ENCODE measurements around the gene EFCAB13.
A peak's percentile ranks its signal among the peaks of the same experiment; 100 is the strongest.

Gene EFCAB13

GRCh38 chr17:47279062-47279801, 44.5 kb upstream of the EFCAB13 start (continued):
- TF ChIP-seq GFI1B (tag by site-specific recombination; IDR thresholded peaks at IDR 0.05) = no peak
- TF ChIP-seq ZNF398 (tag by site-specific recombination; IDR thresholded peaks at IDR 0.05) = peak; percentile 29; the same call in 1 of the 2 replicates
- TF ChIP-seq ZNF335 (tag by site-specific recombination; conservative IDR thresholded peaks at IDR 0.05) = peak; percentile 19; the same call in 1 of the 2 replicates
- 0 out of 2 replicates have a peak, but pooled peaks have one; percentile 58 for TF ChIP-seq ZNF2 (tag by site-specific recombination; IDR thresholded peaks at IDR 0.05)
- TF ChIP-seq ZBTB6 (tag by site-specific recombination; IDR thresholded peaks at IDR 0.05) = no peak
- TF ChIP-seq ZFP41 (tag by site-specific recombination; IDR thresholded peaks at IDR 0.05; ENCODE audit: borderline replicate concordance) = no peak

GRCh38 chr17:47280072-47280811, 43.5 kb upstream of the EFCAB13 start:
- H3K4me1 ChIP-seq (ENCODE audit: control insufficient read depth, insufficient read depth, low read length) = peaks cover 31% of the 10 kb centered on the region
- no peak overlapping the region; the same call in 1 of the 2 replicates for H3K27ac ChIP-seq (ENCODE audit: extremely low read depth, low read depth, low read length)
- no peaks in the 10 kb centered on the region for H3K36me3 ChIP-seq (ENCODE audit: control insufficient read depth in 2 of 2, insufficient read depth in 1 of 2, low read length in 2 of 2)
- H3K4me3 ChIP-seq (ENCODE audit: low read depth, low read length) = no peak overlapping the region
- no peaks in the 10 kb centered on the region for H3K9me3 ChIP-seq (ENCODE audit: control insufficient read depth, insufficient read depth, low read depth, low read length)
- ChIA-PET CTCF (interaction anchor here (0.6 to 1.1 kb wide), 4 partner anchors 35 to 696 kb away, joined by 3 to 4 read pairs (median 4); no protein-coding TSS in a partner anchor), POLR2A (no interaction called here)
- no peak for TF ChIP-seq ZNF555 (tag by site-specific recombination; conservative IDR thresholded peaks at IDR 0.05)
- no peak for TF ChIP-seq ATF2 (tag by site-specific recombination; IDR thresholded peaks at IDR 0.05; ENCODE audit: low read depth)
- no peak for TF ChIP-seq ZNF544 (tag by site-specific recombination; IDR thresholded peaks at IDR 0.05)
- no peak for TF ChIP-seq ZNF560 (tag by site-specific recombination; IDR thresholded peaks at IDR 0.05; ENCODE audit: borderline replicate concordance)
- TF ChIP-seq ZNF280D (tag by site-specific recombination; IDR thresholded peaks at IDR 0.05) = no peak
- TF ChIP-seq ZNF175 (tag by site-specific recombination; IDR thresholded peaks at IDR 0.05) = no peak
- 0 out of 2 replicates have a peak, but pooled peaks have one; percentile 19 for TF ChIP-seq ZNF660 (tag by site-specific recombination; IDR thresholded peaks at IDR 0.05)
- TF ChIP-seq GLIS1 (tag by site-specific recombination; IDR thresholded peaks at IDR 0.05) = peak; percentile 99
- 0 out of 2 replicates have a peak, but pooled peaks have one; percentile 50 for TF ChIP-seq KLF8 (tag by site-specific recombination; IDR thresholded peaks at IDR 0.05)
- 0 out of 2 replicates have a peak, but pooled peaks have one; percentile 38 for TF ChIP-seq ZFP37 (tag by site-specific recombination; IDR thresholded peaks at IDR 0.05)
- no peak for TF ChIP-seq ZNF48 (tag by site-specific recombination; IDR thresholded peaks at IDR 0.05)
- 0 out of 2 replicates have a peak, but pooled peaks have one; percentile 17 for TF ChIP-seq IKZF3 (tag by site-specific recombination; IDR thresholded peaks at IDR 0.05)
- 0 out of 2 replicates have a peak, but pooled peaks have one; percentile 18 for TF ChIP-seq ZNF558 (tag by site-specific recombination; IDR thresholded peaks at IDR 0.05)
- TF ChIP-seq ZNF266 (tag by site-specific recombination; IDR thresholded peaks at IDR 0.05; ENCODE audit: low read depth) = no peak
- 0 out of 2 replicates have a peak, but pooled peaks have one; percentile 63 for TF ChIP-seq ZNF473 (tag by site-specific recombination; IDR thresholded peaks at IDR 0.05)
- TF ChIP-seq ZNF121 (tag by site-specific recombination; IDR thresholded peaks at IDR 0.05) = no peak
- no peak for TF ChIP-seq ZNF571 (tag by site-specific recombination; IDR thresholded peaks at IDR 0.05)
- peak; percentile 93 for TF ChIP-seq ZEB2 (tag by site-specific recombination; IDR thresholded peaks at IDR 0.05)
- TF ChIP-seq ZNF623 (tag by site-specific recombination; IDR thresholded peaks at IDR 0.05) = no peak
- TF ChIP-seq ZNF366 (tag by site-specific recombination; conservative IDR thresholded peaks at IDR 0.05) = no peak
- TF ChIP-seq ZFP69B (tag by site-specific recombination; IDR thresholded peaks at IDR 0.05) = 0 out of 2 replicates have a peak, but pooled peaks have one; percentile 30
- TF ChIP-seq BCL11A (tag by site-specific recombination; IDR thresholded peaks at IDR 0.05; ENCODE audit: low read depth) = 0 out of 2 replicates have a peak, but pooled peaks have one; percentile 32

All from HEK293 (cell line).